ENCODE data around the gene KIF20A. TPM values are rescaled to one million over a fixed set of nuclear protein-coding genes. Genes with fewer than 3 reads are reported as not detected.

The KIF20A gene
- total RNA-seq, 2 donors from 2014 or later: 10.4 to 35.7 TPM

DNA sequence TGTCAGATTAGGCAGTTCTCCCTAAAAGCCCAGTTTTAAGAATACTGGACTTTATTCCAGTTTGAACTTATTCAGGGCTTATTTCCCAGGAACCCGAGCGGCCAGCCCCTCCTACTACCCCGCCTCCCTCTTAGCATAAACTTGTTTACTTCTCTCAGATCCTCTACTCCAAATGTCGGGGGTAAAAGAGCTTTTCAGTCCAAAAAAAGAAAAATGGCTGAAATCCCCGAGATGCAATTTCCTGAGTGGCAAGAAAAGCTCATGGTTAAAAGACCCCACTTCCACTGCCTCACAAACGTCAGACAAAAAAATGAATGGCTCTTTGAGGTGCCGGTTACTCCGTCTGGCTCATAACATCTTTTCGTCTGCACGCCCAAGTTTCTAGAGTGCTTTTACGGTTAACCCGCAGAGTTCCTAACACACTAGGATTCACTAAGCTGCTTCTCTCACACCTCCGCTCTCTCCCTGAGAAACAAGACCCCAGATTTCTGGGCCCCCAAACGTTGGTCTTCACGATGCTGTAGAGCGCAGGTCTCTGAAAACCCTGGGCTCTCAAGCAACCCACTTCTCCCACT lies 884 bp upstream of the KIF20A start:
- intact Hi-C loops (cut with DNase I): no loop called here
- Histone ChIP-seq H3K9me3 (no peaks in the 10 kb centered on the region), H3K4me1 (peaks cover 8% of the 10 kb centered on the region), H3K9ac (ENCODE audit: low read depth in 2 of 2, low read length in 2 of 2) (peak overlapping the region; percentile 60 to 93), H3K4me3 (peak overlapping the region; percentile 91), H3K27me3 (no peaks in the 10 kb centered on the region), H3K27ac (peak overlapping the region; percentile 84), H3K36me3 (no peaks in the 10 kb centered on the region)
- TF ChIP-seq, protein P1, sequence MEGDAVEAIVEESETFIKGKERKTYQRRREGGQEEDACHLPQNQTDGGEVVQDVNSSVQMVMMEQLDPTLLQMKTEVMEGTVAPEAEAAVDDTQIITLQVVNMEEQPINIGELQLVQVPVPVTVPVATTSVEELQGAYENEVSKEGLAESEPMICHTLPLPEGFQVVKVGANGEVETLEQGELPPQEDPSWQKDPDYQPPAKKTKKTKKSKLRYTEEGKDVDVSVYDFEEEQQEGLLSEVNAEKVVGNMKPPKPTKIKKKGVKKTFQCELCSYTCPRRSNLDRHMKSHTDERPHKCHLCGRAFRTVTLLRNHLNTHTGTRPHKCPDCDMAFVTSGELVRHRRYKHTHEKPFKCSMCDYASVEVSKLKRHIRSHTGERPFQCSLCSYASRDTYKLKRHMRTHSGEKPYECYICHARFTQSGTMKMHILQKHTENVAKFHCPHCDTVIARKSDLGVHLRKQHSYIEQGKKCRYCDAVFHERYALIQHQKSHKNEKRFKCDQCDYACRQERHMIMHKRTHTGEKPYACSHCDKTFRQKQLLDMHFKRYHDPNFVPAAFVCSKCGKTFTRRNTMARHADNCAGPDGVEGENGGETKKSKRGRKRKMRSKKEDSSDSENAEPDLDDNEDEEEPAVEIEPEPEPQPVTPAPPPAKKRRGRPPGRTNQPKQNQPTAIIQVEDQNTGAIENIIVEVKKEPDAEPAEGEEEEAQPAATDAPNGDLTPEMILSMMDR (IDR thresholded peaks at IDR 0.05): no peak
- DNase-seq: peak; percentile 74

DNA sequence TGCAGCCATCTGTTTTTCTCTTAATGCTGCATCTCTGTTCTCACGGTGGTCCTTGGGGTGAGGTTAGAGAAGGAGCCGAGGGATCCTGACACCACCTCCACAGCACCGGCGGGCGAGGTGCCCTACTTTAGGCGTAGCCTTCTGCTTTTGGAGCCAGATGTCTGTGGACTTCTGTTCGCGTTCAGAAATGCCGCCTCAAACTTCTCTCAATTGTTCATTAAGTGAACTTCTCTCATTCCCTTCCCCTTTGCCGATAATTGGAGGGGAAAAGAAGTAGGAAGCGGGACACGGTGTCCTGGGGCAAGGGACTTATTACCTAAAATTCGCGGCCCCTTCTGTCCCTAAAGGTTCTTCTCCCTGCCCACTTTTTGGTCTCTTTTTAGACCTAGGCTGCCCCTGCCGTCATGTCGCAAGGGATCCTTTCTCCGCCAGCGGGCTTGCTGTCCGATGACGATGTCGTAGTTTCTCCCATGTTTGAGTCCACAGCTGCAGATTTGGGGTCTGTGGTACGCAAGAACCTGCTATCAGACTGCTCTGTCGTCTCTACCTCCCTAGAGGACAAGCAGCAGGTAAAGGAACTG lies 455 bp downstream of the KIF20A start:
- intact Hi-C loops (cut with DNase I): no loop called here
- Histone ChIP-seq H3K4me1 (peaks cover 8% of the 10 kb centered on the region), H3K27ac (peak overlapping the region; percentile 84), H3K27me3 (no peaks in the 10 kb centered on the region), H3K4me3 (peak overlapping the region; percentile 91), H3K36me3 (no peaks in the 10 kb centered on the region), H3K9me3 (no peaks in the 10 kb centered on the region), H3K9ac (ENCODE audit: low read depth in 2 of 2, low read length in 2 of 2) (peak overlapping the region in 1 of 2 donors; percentile 93)
- TF ChIP-seq, protein P1 (IDR thresholded peaks at IDR 0.05): no peak
- peak; percentile 22 for DNase-seq

DNA sequence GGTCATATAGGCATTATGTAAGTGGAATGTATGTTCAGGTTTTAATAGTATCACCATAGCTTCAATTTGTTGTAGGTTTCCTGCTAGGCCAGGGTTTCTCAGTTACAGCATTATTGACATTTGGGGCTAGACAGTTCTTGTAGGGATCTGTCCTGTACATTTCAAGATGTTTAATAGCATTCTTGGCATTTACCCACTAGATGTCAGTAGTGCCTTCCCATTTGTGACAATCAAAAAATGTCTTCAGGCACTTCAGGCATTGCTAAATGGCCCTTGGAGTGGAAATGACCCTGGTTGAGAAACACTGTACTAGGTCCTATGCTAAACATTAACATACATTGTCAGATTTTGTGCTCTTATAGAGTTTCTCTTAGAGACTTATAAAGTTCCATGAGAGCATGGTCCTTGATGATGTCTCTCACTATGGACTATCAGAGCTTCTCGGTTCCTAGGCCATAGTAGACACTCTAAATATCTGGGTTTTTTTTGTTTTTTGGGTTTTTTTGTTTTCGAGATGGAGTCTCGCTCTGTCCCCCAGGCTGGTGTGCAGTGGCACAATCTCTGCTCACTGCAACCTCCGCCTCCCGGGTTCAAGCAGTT lies 1.4 kb downstream of the KIF20A start:
- DNase-seq: no peak
- Histone ChIP-seq H3K9ac (ENCODE audit: low read depth in 2 of 2, low read length in 2 of 2) (no peak overlapping the region), H3K27ac (no peak overlapping the region), H3K9me3 (no peaks in the 10 kb centered on the region), H3K36me3 (no peaks in the 10 kb centered on the region), H3K4me1 (peaks cover 8% of the 10 kb centered on the region), H3K4me3 (no peak overlapping the region), H3K27me3 (no peaks in the 10 kb centered on the region)
- intact Hi-C loops (cut with DNase I): no loop called here
- TF ChIP-seq, protein P1 (IDR thresholded peaks at IDR 0.05): peak; percentile 25

DNA sequence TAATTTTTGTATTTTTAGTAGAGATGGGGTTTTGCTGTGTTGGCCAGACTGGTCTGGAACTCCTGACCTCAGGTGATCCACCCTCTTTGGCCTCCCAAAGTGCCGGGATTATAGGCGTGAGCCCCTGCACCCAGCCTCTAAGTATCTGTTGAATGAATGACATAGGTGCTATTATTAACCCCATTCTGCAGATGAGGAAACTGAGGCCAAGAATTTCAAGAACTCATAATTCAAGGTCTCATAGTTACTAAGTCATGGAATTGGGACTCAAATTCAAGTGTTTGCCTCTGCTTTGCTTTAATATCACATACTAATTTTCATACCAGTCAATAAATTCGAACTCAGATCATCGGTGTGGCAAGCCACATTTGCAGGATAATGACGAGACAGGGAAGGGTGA lies 1.9 kb downstream of the KIF20A start:
- intact Hi-C loops (cut with DNase I): no loop called here
- TF ChIP-seq, protein P1 (IDR thresholded peaks at IDR 0.05): no peak
- no peak for DNase-seq
- no peaks in the 10 kb centered on the region for H3K36me3 ChIP-seq
- H3K9me3 ChIP-seq: no peaks in the 10 kb centered on the region
- H3K4me1 ChIP-seq: peaks cover 8% of the 10 kb centered on the region
- H3K27ac ChIP-seq: no peak overlapping the region
- no peaks in the 10 kb centered on the region for H3K27me3 ChIP-seq
- no peak overlapping the region for H3K4me3 ChIP-seq
- no peak overlapping the region for H3K9ac ChIP-seq (ENCODE audit: low read depth in 2 of 2, low read length in 2 of 2)

DNA sequence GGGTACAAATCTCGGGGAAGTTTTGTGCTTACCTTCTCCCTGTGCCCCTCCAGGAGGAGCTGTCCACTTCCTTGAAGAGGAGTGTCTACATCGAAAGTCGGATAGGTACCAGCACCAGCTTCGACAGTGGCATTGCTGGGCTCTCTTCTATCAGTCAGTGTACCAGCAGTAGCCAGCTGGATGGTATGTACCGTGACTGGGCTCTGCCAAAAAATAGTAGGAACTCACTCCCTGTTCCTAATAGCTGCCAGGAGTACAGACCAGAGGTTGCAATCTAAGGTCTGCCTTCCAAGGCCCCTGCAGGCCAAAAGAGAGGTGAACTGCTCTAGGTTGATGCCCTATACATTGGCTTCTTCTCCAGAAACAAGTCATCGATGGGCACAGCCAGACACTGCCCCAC lies 3.9 kb downstream of the KIF20A start:
- H3K36me3 ChIP-seq: no peaks in the 10 kb centered on the region
- intact Hi-C loops (cut with DNase I): no loop called here

More for the DNA sequence above, 3.9 kb downstream of the KIF20A start:
- Histone ChIP-seq H3K4me3 (no peak overlapping the region), H3K27me3 (no peaks in the 10 kb centered on the region), H3K9ac (ENCODE audit: low read depth in 2 of 2, low read length in 2 of 2) (no peak overlapping the region), H3K27ac (no peak overlapping the region), H3K4me1 (peaks cover 5% of the 10 kb centered on the region), H3K9me3 (no peaks in the 10 kb centered on the region)
- TF ChIP-seq, protein P1 (IDR thresholded peaks at IDR 0.05): no peak
- DNase-seq: no peak
